ENCODE data around the gene TRAPPC12. TPM values are rescaled to one million over a fixed set of nuclear protein-coding genes. Genes with fewer than 3 reads are reported as not detected.
"Not testable (repeated sequence)": the region's sequence is repeated elsewhere in the genome, so short reads cannot be mapped to it uniquely, and the experiment has no call there.

Gene TRAPPC12
- total RNA-seq, 1 experiment from 2014 or later, result 86.2 TPM

- no peak overlapping the region for H2AFZ ChIP-seq (ENCODE audit: low read length)
- intact Hi-C loops (cut with micrococcal nuclease), result no loop called here
- no peaks in the 10 kb centered on the region for H3K36me3 ChIP-seq (ENCODE audit: low read depth, low read length)
- no peak overlapping the region for H3K4me2 ChIP-seq (ENCODE audit: low read length)
- H3K9ac ChIP-seq (ENCODE audit: low read length), result no peak overlapping the region
- no peak for TF ChIP-seq EZH2phosphoT487 (IDR thresholded peaks at IDR 0.05; ENCODE audit: borderline replicate concordance, low read length)
- no peak for TF ChIP-seq EZH2 (IDR thresholded peaks at IDR 0.05; ENCODE audit: low read length, unreplicated experiment)
- TF ChIP-seq, protein P1, sequence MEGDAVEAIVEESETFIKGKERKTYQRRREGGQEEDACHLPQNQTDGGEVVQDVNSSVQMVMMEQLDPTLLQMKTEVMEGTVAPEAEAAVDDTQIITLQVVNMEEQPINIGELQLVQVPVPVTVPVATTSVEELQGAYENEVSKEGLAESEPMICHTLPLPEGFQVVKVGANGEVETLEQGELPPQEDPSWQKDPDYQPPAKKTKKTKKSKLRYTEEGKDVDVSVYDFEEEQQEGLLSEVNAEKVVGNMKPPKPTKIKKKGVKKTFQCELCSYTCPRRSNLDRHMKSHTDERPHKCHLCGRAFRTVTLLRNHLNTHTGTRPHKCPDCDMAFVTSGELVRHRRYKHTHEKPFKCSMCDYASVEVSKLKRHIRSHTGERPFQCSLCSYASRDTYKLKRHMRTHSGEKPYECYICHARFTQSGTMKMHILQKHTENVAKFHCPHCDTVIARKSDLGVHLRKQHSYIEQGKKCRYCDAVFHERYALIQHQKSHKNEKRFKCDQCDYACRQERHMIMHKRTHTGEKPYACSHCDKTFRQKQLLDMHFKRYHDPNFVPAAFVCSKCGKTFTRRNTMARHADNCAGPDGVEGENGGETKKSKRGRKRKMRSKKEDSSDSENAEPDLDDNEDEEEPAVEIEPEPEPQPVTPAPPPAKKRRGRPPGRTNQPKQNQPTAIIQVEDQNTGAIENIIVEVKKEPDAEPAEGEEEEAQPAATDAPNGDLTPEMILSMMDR (conservative IDR thresholded peaks at IDR 0.05; ENCODE audit: low read depth, low read length), result no peak
- H3F3A ChIP-seq (ENCODE audit: low read length, unreplicated experiment), result no peaks in the 10 kb centered on the region
- no peak overlapping the region for H3K4me3 ChIP-seq (ENCODE audit: low read length)
- H4K20me1 ChIP-seq (ENCODE audit: low read length), result 0 out of 2 replicates have a peak, but pooled peaks cover 4% of the 10 kb centered on the region
- peaks cover 79% of the 10 kb centered on the region for H3K79me2 ChIP-seq (ENCODE audit: low read length)
- no peaks in the 10 kb centered on the region for H3K9me3 ChIP-seq (ENCODE audit: low read length)
- H3K27me3 ChIP-seq (ENCODE audit: low read length), result no peaks in the 10 kb centered on the region
- no peak for ATAC-seq
- no peak overlapping the region for H3K27ac ChIP-seq (ENCODE audit: low read length)
- BruUV-seq (replicated peaks), result no TSS peak
- ChIA-PET CTCF (no interaction called here), POLR2A (ENCODE audit: unreplicated experiment) (no interaction called here)
- no peak for DNase-seq
- H3K9me2 ChIP-seq (replicated peaks; ENCODE audit: low read length), result no peaks in the 10 kb centered on the region
- no peaks in the 10 kb centered on the region for H3K4me1 ChIP-seq (ENCODE audit: insufficient read depth, low read length)
These were observed 14.3 kb upstream of the TRAPPC12 start for GRCh38 chr2:3365219-3365618.

DNA sequence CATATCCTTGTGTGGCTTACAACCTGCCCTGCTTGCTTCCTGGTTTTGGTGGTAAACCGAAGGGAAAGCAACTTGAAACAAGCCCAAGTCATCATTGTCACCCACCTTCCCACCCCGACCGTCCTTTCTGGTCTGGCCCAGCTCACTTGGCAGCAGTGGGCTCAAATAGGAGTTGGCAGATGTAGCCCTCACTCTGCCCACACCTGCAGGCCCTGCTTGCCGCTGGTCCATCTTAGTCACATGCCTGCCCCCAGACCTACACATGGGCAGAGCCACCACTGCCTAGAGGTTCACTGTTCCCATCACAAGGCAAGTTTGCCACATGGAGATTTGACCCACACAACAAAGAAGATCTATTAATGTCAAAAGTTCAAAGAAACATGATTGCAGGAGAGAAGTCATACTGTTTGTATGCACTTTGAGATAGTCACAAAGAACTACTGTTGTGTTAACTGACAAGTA lies 11.2 kb upstream of the TRAPPC12 start:
- no TSS peak for BruUV-seq (replicated peaks)
- Histone ChIP-seq H3K27me3 (ENCODE audit: low read length) (no peaks in the 10 kb centered on the region), H3K4me3 (ENCODE audit: low read length) (no peak overlapping the region), H3F3A (ENCODE audit: low read length, unreplicated experiment) (no peaks in the 10 kb centered on the region), H3K27ac (ENCODE audit: low read length) (no peak overlapping the region), H3K4me2 (ENCODE audit: low read length) (no peak overlapping the region), H2AFZ (ENCODE audit: low read length) (no peak overlapping the region), H3K9ac (ENCODE audit: low read length) (no peak overlapping the region), H3K36me3 (ENCODE audit: low read depth, low read length) (no peaks in the 10 kb centered on the region), H3K9me2 (replicated peaks; ENCODE audit: low read length) (no peaks in the 10 kb centered on the region), H3K79me2 (ENCODE audit: low read length) (peaks cover 54% of the 10 kb centered on the region), H3K4me1 (ENCODE audit: insufficient read depth, low read length) (no peaks in the 10 kb centered on the region), H3K9me3 (ENCODE audit: low read length) (no peaks in the 10 kb centered on the region), H4K20me1 (ENCODE audit: low read length) (no peaks in the 10 kb centered on the region)
- DNase-seq (no peak), ATAC-seq (no peak)
- POLR2A ChIA-PET (ENCODE audit: unreplicated experiment), result no interaction called here
- CTCF ChIA-PET, result no interaction called here
- no peak for TF ChIP-seq EZH2 (IDR thresholded peaks at IDR 0.05; ENCODE audit: low read length, unreplicated experiment)
- no peak for TF ChIP-seq EZH2phosphoT487 (IDR thresholded peaks at IDR 0.05; ENCODE audit: borderline replicate concordance, low read length)
- TF ChIP-seq, protein P1 (conservative IDR thresholded peaks at IDR 0.05; ENCODE audit: low read depth, low read length), result no peak
- intact Hi-C loops (cut with micrococcal nuclease), result no loop called here

GRCh38 chr2:3369340-3370181 lies 9.9 kb upstream of the TRAPPC12 start:
- H3K9me2 ChIP-seq (replicated peaks; ENCODE audit: low read length); H3K27me3 ChIP-seq (ENCODE audit: low read length); ATAC-seq; H3K9me3 ChIP-seq (ENCODE audit: low read length); H3K36me3 ChIP-seq (ENCODE audit: low read depth, low read length); H3K4me2 ChIP-seq (ENCODE audit: low read length); H4K20me1 ChIP-seq (ENCODE audit: low read length); H3K9ac ChIP-seq (ENCODE audit: low read length); H3K4me1 ChIP-seq (ENCODE audit: insufficient read depth, low read length); H2AFZ ChIP-seq (ENCODE audit: low read length); H3K27ac ChIP-seq (ENCODE audit: low read length); DNase-seq; CTCF ChIA-PET; intact Hi-C loops (cut with micrococcal nuclease); BruUV-seq (replicated peaks); H3K4me3 ChIP-seq (ENCODE audit: low read length); H3F3A ChIP-seq (ENCODE audit: low read length, unreplicated experiment); POLR2A ChIA-PET (ENCODE audit: unreplicated experiment): not testable (repeated sequence)
- peaks cover 41% of the 10 kb centered on the region for H3K79me2 ChIP-seq (ENCODE audit: low read length)

Data from PC-3 (cell line).